Activated B cell treated with CpG ODN at 0.5 μM for 24 hours (primary cell): ENCODE data around the gene CSGALNACT2. TPM values are rescaled to one million over a fixed set of nuclear protein-coding genes. Genes with fewer than 3 reads are reported as not detected.

ENCODE experiments used
- ATAC-seq: fragments of 200-7000 bp; cut with Tn5 transposase; one replicate; pipeline ENCODE4 v1.10.0; 2021; ENCODE audit warnings: low read depth, mild to moderate bottlenecking, moderate library complexity
- CTCF ChIA-PET: fragments of 350-600 bp; sonication (Branson Sonifier 250); formaldehyde crosslinking; loops from one replicate; lab custom pipeline; 2021; ENCODE audit warnings: antibody characterized with exemption; lab: Charles Lee
- POLR2A ChIA-PET: fragments of 350-600 bp; sonication (Branson Sonifier 250); formaldehyde crosslinking; loops from one replicate; lab custom pipeline; 2021; ENCODE audit warnings: antibody characterized with exemption; lab: Charles Lee
- DNase-seq: peaks from one replicate; pipeline ENCODE4 v3.0.0; 2022
- H3K27ac Mint-ChIP-seq: one replicate; pipeline ENCODE4 v1.8.0; 2020; ENCODE audit warnings: mixed read lengths
- H3K27me3 Mint-ChIP-seq: one replicate; pipeline ENCODE4 v1.8.0; 2021; ENCODE audit warnings: mixed read lengths
- H3K36me3 Mint-ChIP-seq: one replicate; pipeline ENCODE4 v1.8.0; 2021; ENCODE audit warnings: low read depth, mixed read lengths
- H3K4me1 Mint-ChIP-seq: one replicate; pipeline ENCODE4 v1.8.0; 2021; ENCODE audit warnings: mixed read lengths
- H3K4me3 Mint-ChIP-seq: one replicate; pipeline ENCODE4 v1.8.0; 2020; ENCODE audit warnings: mild to moderate bottlenecking, mixed read lengths
- H3K9me3 Mint-ChIP-seq: one replicate; pipeline ENCODE4 v1.8.0; 2020; ENCODE audit warnings: mixed read lengths
- intact Hi-C: fragments of 100-400 bp; cut with micrococcal nuclease; formaldehyde crosslinking; loops from one replicate; pipeline ENCODE4 v1.15.1; 2024
- total RNA-seq: library from RNA; stranded (reverse); gene quantifications from 2 replicates; pipeline ENCODE4 v1.2.3, GENCODE V29; 2022
- TF ChIP-seq, protein P1 (sequence below): fragments of 200-600 bp; IDR thresholded peaks from one replicate; pipeline ENCODE4 v1.8.0; 2022; ENCODE audit warnings: antibody characterized with exemption, mild to moderate bottlenecking

Gene CSGALNACT2
- total RNA-seq, 1 donor from 2014 or later, result 17.4 TPM

DNA sequence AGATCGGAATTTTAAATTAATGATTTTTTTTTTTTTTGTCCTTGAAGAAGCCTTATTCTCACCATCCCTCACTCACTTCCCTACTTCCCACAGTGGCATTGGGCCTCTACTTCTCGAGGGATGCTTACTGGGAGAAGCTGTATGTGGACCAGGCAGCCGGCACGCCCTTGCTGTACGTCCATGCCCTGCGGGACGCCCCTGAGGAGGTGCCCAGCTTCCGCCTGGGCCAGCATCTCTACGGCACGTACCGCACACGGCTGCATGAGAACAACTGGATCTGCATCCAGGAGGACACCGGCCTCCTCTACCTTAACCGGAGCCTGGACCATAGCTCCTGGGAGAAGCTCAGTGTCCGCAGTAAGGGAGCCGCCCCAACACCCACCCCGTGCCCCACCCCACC, 37.9 kb upstream of the CSGALNACT2 start:
- TF ChIP-seq, protein P1, sequence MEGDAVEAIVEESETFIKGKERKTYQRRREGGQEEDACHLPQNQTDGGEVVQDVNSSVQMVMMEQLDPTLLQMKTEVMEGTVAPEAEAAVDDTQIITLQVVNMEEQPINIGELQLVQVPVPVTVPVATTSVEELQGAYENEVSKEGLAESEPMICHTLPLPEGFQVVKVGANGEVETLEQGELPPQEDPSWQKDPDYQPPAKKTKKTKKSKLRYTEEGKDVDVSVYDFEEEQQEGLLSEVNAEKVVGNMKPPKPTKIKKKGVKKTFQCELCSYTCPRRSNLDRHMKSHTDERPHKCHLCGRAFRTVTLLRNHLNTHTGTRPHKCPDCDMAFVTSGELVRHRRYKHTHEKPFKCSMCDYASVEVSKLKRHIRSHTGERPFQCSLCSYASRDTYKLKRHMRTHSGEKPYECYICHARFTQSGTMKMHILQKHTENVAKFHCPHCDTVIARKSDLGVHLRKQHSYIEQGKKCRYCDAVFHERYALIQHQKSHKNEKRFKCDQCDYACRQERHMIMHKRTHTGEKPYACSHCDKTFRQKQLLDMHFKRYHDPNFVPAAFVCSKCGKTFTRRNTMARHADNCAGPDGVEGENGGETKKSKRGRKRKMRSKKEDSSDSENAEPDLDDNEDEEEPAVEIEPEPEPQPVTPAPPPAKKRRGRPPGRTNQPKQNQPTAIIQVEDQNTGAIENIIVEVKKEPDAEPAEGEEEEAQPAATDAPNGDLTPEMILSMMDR, result no peak
- Mint-ChIP-seq H3K27me3 (peaks cover 26% of the 10 kb centered on the region), H3K4me3 (no peak overlapping the region), H3K4me1 (peaks cover 5% of the 10 kb centered on the region), H3K9me3 (no peaks in the 10 kb centered on the region), H3K36me3 (no peaks in the 10 kb centered on the region), H3K27ac (no peak overlapping the region)
- CTCF ChIA-PET, result no interaction called here
- intact Hi-C loops, result loop anchor here (10.0 kb wide), 1 partner anchor 466 kb away; the partner anchor contains the start of gene ZNF33B
- no peak for ATAC-seq
- no peak for DNase-seq
- POLR2A ChIA-PET, result no interaction called here

DNA sequence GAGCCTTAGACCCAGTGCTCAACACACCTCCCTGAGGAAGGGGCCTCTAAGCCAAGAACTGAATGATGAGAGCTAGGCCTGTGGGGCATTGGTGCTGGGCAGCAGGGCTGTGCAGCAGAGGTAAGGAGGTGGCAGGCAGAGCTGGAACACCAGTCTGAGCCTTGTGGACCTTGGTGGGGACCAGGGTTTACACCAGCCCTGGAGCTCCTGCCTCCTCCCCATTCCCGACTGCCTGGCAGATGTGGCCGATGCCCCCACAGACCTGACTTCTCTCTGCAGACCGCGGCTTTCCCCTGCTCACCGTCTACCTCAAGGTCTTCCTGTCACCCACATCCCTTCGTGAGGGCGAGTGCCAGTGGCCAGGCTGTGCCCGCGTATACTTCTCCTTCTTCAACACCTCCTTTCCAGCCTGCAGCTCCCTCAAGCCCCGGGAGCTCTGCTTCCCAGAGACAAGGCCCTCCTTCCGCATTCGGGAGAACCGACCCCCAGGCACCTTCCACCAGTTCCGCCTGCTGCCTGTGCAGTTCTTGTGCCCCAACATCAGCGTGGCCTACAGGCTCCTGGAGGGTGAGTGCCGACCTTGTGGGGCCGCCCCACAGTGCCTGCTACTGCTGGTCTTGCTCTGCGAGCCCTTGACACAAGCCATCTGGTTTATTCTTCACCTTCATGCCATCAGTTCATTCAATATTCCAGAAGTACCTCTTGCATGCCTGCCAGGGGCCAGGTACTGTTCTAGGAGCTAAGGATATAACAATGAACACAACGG, 36.0 kb upstream of the CSGALNACT2 start:
- POLR2A ChIA-PET, result interaction anchor here (0.9 kb wide), 1 partner anchor 19 kb away, joined by 3 read pairs; no protein-coding TSS in a partner anchor
- H3K4me1 Mint-ChIP-seq, result peaks cover 16% of the 10 kb centered on the region
- no peaks in the 10 kb centered on the region for H3K36me3 Mint-ChIP-seq
- peaks cover 26% of the 10 kb centered on the region for H3K27me3 Mint-ChIP-seq
- TF ChIP-seq, protein P1, result no peak
- H3K4me3 Mint-ChIP-seq, result no peak overlapping the region
- no peaks in the 10 kb centered on the region for H3K9me3 Mint-ChIP-seq
- no peak for ATAC-seq
- no peak overlapping the region for H3K27ac Mint-ChIP-seq
- DNase-seq, result no peak
- intact Hi-C loops, result loop anchor here (10.0 kb wide), 1 partner anchor 467 kb away; the partner anchor contains the start of gene ZNF33B
- CTCF ChIA-PET, result no interaction called here

DNA sequence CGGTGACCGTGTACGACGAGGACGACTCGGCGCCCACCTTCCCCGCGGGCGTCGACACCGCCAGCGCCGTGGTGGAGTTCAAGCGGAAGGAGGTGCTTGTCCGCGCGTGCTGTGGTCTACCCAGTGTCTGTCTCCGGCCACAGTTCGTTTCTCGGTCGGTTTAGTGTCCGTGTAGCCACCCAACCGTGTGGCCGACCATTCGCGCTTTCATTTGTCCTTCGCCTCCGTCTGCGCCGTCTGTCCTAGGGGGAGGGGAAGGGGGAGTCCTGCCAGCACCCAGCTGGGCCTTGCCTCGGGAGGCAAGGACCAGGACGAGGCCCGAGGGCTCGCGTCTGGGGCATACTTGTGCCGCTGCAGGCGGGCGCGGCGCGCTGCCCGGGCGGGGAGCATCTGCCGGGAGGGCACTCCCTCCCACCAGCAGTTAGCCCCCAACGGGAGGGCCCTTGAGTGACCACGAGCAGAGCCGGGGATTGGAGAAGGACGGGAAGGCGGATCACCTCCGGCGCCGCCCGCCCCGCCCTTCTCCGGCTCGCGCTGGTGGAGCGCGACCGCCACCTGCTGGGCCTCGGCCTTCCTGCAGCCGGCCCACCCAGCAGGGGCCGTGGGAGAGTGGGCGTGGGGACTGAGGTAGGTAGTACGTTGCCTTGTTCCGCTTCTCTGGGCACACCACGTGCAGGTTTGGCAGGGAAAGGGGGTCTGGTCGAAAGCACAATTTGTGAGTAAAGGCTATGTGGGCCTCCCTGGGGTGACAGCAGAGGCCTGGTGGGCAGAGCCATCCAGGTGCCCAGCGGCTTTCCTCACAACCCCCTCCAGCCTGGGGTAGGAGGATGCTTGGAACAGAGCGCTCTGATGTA, 32.9 kb upstream of the CSGALNACT2 start:
- ChIA-PET CTCF (interaction anchor here (0.7 to 0.9 kb wide), 3 partner anchors 100 to 484 kb away, joined by 3 read pairs; no protein-coding TSS in a partner anchor), POLR2A (interaction anchor here (0.5 to 2.3 kb wide), 3 partner anchors 15 to 98 kb away, joined by 5 to 6 read pairs (median 5); partner anchors contain the start of gene CSGALNACT2)
- intact Hi-C loops, result loop anchor here (1.0 to 10.0 kb wide), 7 partner anchors 16 to 471 kb away; partner anchors contain the start of genes CSGALNACT2 and ZNF33B
- H3K27me3 Mint-ChIP-seq, result peaks cover 22% of the 10 kb centered on the region
- peak overlapping the region; percentile 83 for H3K4me3 Mint-ChIP-seq
- H3K4me1 Mint-ChIP-seq, result peaks cover 16% of the 10 kb centered on the region
- H3K9me3 Mint-ChIP-seq, result no peaks in the 10 kb centered on the region
- no peaks in the 10 kb centered on the region for H3K36me3 Mint-ChIP-seq
- DNase-seq, result peak; percentile 82
- H3K27ac Mint-ChIP-seq, result no peak overlapping the region
- ATAC-seq, result peak; percentile 95
- TF ChIP-seq, protein P1, result peak; percentile 97

DNA sequence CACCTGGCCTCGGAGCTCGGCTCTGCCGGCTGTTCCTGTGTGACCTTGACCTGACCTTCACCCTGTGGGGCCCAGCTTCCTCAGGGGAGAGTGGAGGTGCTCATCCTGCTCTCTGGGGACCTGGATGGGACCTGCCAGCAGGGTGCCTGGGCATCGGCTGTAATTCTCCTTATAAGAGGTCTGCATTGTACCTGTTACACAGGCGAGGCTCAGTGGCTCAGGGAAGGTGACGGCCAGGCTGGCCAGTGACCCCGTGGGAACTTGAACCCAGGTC, 32.4 kb upstream of the CSGALNACT2 start:
- CTCF ChIA-PET, result no interaction called here
- H3K27me3 Mint-ChIP-seq, result peaks cover 21% of the 10 kb centered on the region

More for the DNA sequence above, 32.4 kb upstream of the CSGALNACT2 start:
- TF ChIP-seq, protein P1, result no peak
- Mint-ChIP-seq H3K27ac (no peak overlapping the region), H3K4me3 (no peak overlapping the region), H3K36me3 (no peaks in the 10 kb centered on the region), H3K4me1 (peaks cover 17% of the 10 kb centered on the region), H3K9me3 (no peaks in the 10 kb centered on the region)
- DNase-seq (no peak), ATAC-seq (no peak)
- intact Hi-C loops, result loop anchor here (1.0 to 10.0 kb wide), 7 partner anchors 15 to 471 kb away; partner anchors contain the start of genes CSGALNACT2 and ZNF33B
- POLR2A ChIA-PET, result interaction anchor here (0.5 to 2.3 kb wide), 2 partner anchors 15 to 98 kb away, joined by 5 read pairs; no protein-coding TSS in a partner anchor
